ENCODE measurements around the gene TMEM250.
"Not testable (repeated sequence)": the region's sequence is repeated elsewhere in the genome, so short reads cannot be mapped to it uniquely, and the experiment has no call there.

TMEM250 gene

GRCh38 chr9:136103651-136104487 is 14.8 kb downstream of the TMEM250 start:
- no peak for TF ChIP-seq CTCF (IDR thresholded peaks at IDR 0.05; ENCODE audit: low read depth, low read length)
- DNase-seq (ENCODE audit: low read depth, low spot score): no peak
- no peak overlapping the region for H3K4me3 ChIP-seq (ENCODE audit: low read depth, low read length)
- in situ Hi-C loops (cut with HindIII; ENCODE audit: low sequenced_read_pairs): no loop called here

DNA sequence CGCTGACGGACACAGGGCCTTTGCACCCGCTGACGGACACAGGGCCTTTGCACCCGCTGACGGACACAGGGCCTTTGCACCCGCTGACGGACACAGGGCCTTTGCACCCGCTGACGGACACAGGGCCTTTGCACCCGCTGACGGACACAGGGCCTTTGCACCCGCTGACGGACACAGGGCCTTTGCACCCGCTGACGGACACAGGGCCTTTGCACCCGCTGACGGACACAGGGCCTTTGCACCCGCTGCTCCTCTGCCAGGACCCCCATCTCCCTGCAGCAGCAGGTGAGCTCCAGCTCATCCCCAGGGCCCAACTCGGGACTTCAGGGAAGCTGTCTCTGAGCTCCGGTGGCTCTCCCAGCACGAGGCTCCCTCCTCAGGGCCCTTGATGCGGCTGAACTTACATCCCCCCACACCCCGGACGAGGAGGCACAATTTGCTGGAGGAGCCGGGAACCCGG is 17.0 kb downstream of the TMEM250 start:
- DNase-seq (ENCODE audit: low read depth, low spot score); H3K4me3 ChIP-seq (ENCODE audit: low read depth, low read length); in situ Hi-C loops (cut with HindIII; ENCODE audit: low sequenced_read_pairs): not testable (repeated sequence)

DNA sequence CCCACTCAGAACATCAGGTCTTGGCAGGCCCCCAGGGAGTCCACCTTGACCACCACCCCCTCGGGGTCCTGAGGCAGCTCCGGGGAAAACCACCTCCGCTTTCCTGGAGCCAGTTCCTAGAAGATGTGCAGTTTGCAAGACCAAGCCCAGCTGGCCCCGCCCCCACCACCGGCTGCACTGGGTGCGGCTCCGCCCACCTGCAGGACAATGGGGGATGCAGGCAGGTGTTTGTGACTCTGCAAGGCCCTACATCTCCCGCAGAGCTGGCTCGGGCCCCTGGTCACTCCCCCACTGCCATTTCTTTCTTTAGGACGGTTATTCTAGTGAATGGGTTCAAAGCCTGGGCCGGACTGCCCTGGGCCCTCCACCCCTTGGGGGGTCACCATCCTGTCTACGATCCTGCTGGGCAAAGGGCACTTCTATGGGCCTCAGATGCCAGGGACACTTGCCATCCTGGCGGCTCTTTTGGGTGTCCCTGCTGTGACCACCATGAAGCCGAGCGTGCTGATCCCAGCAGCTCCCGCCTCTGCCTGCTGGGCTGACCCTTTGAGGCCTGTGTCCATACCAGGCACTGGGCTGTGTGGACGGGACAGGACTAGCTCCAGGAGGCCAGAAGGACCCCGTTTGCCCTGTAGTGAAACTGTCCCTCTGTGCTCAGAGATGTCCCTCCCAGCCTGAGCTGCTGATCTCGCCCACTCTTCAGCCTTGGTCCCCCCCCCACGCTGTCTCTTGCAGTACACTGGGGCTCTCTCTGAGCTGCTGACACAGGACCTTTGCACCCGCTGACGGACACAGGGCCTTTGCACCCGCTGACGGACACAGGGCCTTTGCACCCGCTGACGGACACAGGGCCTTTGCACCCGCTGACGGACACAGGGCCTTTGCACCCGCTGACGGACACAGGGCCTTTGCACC is 17.7 kb downstream of the TMEM250 start:
- no peak for DNase-seq (ENCODE audit: low read depth, low spot score)
- in situ Hi-C loops (cut with HindIII; ENCODE audit: low sequenced_read_pairs): no loop called here
- no peak for TF ChIP-seq CTCF (IDR thresholded peaks at IDR 0.05; ENCODE audit: low read depth, low read length)
- no peak overlapping the region for H3K4me3 ChIP-seq (ENCODE audit: low read depth, low read length)

- in situ Hi-C loops (cut with HindIII; ENCODE audit: low sequenced_read_pairs): no loop called here
- no peak for TF ChIP-seq CTCF (IDR thresholded peaks at IDR 0.05; ENCODE audit: low read depth, low read length)
- H3K4me3 ChIP-seq (ENCODE audit: low read depth, low read length): no peak overlapping the region
- no peak for DNase-seq (ENCODE audit: low read depth, low spot score)
These were observed 19.1 kb downstream of the TMEM250 start for GRCh38 chr9:136099542-136099941.

DNA sequence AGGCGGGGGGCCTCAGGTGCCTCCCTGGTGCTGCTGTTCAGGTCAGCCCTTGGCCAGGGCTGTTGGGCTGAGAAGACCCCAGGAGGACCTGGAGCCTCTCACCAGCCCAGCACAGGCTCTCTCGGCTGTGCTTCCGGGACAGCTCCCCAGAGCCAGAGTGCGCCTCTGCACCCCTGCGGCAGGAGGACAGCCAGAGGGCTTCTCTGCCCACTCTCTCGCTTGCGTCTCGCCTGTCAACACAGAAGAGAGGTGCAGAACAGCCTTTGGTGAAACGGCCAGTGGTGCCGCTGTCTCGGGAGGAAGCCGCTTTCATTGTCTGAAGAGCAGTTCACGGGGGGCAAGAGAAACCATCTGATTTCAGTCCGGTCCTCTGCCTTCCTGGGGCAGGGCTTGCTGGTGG is 19.8 kb downstream of the TMEM250 start:
- H3K4me3 ChIP-seq (ENCODE audit: low read depth, low read length): no peak overlapping the region
- DNase-seq (ENCODE audit: low read depth, low spot score): no peak
- in situ Hi-C loops (cut with HindIII; ENCODE audit: low sequenced_read_pairs): no loop called here
- TF ChIP-seq CTCF (IDR thresholded peaks at IDR 0.05; ENCODE audit: low read depth, low read length): no peak

GRCh38 chr9:136098210-136098609 is 20.5 kb downstream of the TMEM250 start:
- DNase-seq (ENCODE audit: low read depth, low spot score): no peak
- H3K4me3 ChIP-seq (ENCODE audit: low read depth, low read length): no peak overlapping the region
- TF ChIP-seq CTCF (IDR thresholded peaks at IDR 0.05; ENCODE audit: low read depth, low read length): no peak
- in situ Hi-C loops (cut with HindIII; ENCODE audit: low sequenced_read_pairs): no loop called here

All from astrocyte of the spinal cord (primary cell).